PC-3 (cell line): ENCODE data around the gene NKPD1.

Experiments
- EZH2 ChIP-seq: fragments of 300-600 bp; sonication (generic); IDR thresholded peaks from one replicate; pipeline ENCODE4 v1.6.1; 2017; ENCODE audit warnings: antibody characterized with exemption, mild to moderate bottlenecking, low read length; ENCODE audit not compliant: unreplicated experiment
- EZH2phosphoT487 ChIP-seq: fragments of 300-600 bp; sonication (generic); IDR thresholded peaks from 2 replicates; pipeline ENCODE4 v1.6.1; 2018; ENCODE audit warnings: mild to moderate bottlenecking, antibody characterized with exemption, low read length, borderline replicate concordance
- TF ChIP-seq, protein P1 (sequence below): fragments of 300-600 bp; sonication (generic); conservative IDR thresholded peaks from 2 replicates; pipeline ENCODE4 v1.5.1; 2017; ENCODE audit warnings: antibody characterized with exemption, low read depth, mild to moderate bottlenecking, low read length

DNA sequence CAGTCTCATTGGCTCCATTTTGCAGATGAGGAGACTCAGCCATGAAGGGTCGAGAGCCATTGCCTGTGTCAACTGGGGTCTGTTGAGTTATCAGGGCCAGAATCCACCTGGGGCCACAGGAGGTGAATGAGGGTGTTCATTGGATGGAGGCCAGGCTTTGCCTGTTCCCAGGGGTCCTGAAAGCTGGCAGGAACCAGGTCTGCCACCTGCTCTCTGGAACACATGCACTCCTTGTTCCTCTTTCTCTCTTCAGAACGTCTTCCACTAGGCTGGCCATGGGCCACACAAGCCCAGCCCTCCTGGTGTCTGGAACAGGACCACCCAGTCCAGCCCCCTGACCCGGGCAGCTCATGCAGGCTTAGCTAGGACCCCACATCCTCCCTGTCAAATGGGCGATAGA, 46.7 kb downstream of the NKPD1 start:
- TF ChIP-seq, protein P1, sequence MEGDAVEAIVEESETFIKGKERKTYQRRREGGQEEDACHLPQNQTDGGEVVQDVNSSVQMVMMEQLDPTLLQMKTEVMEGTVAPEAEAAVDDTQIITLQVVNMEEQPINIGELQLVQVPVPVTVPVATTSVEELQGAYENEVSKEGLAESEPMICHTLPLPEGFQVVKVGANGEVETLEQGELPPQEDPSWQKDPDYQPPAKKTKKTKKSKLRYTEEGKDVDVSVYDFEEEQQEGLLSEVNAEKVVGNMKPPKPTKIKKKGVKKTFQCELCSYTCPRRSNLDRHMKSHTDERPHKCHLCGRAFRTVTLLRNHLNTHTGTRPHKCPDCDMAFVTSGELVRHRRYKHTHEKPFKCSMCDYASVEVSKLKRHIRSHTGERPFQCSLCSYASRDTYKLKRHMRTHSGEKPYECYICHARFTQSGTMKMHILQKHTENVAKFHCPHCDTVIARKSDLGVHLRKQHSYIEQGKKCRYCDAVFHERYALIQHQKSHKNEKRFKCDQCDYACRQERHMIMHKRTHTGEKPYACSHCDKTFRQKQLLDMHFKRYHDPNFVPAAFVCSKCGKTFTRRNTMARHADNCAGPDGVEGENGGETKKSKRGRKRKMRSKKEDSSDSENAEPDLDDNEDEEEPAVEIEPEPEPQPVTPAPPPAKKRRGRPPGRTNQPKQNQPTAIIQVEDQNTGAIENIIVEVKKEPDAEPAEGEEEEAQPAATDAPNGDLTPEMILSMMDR = no peak
- TF ChIP-seq EZH2 (no peak), EZH2phosphoT487 (no peak)
